Measurements from ENCODE around the gene C18orf32.
A peak's percentile ranks its signal among the peaks of the same experiment; 100 is the strongest.
"Not testable (repeated sequence)": the region's sequence is repeated elsewhere in the genome, so short reads cannot be mapped to it uniquely, and the experiment has no call there.

Gene C18orf32

GRCh38 chr18:49500201-49500921 lies 13.3 kb upstream of the C18orf32 start:
- no peak for DNase-seq

- DNase-seq = no peak
Observed at GRCh38 chr18:49499046-49499637, 12.1 kb upstream of the C18orf32 start.

- DNase-seq = no peak
Observed at GRCh38 chr18:49495480-49495879, 8.4 kb upstream of the C18orf32 start.

DNA sequence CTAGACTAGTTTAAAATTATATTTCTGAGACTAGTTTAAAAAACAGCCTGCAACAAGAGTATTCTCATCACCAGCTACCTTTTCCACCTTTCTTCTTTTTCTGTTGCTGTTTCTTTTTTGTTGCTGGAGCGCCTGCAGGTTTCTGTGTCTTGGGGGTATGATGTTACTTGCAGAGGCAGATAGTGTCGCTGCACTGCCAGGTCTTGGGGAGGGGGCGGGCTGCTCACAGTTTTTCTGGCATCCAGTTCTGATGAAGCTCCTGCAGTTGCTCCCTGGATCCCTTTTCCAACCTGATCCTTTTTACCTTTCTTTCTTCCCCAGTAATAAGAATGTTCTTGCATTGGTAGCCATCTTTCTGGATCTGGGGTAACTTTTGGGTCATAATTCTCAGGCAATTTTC lies 8.0 kb upstream of the C18orf32 start:
- DNase-seq = no peak

GRCh38 chr18:49494660-49495059 lies 7.6 kb upstream of the C18orf32 start:
- no peak for DNase-seq

GRCh38 chr18:49492694-49493033 lies 5.6 kb upstream of the C18orf32 start:
- DNase-seq = no peak

DNA sequence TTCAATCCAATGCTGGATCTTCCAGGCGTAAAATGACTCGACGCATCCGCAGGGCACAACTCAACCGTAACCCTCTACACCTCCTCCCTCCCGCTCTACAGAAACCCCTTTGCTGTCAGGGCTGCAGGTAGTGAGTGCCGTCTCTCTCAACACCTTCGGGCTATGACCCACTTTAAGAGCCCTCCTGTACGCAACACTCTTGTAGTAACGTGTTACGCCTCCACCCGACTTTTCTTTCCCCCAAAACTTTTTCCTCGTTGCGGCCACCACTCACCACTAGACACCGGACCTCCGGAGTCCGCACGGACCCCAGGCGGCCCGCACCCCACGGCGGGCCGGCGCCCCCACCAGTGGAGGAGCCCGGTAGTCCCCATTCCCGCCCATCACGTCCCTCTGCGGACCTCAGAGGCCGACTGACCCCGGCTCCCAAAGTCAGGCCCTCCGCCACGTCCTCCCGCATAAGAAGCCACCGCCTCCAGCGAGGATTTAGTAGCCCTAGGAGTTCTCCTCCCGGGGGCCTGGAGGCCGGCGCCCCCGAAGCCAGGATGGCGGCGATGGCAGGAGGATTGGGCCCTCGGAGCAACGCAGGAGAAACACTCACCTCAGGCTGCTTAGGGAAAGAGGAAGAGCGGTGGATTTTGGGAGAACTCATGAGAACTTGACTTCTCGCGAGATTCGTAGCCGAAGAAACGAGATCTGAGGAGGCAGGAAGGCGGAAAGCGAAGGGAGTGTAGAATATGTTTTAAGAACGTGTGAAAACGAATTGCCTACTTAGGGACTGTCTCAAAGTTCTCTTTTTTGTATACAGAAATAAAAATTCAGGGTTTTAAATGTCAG lies 5.0 kb upstream of the C18orf32 start, which contains the start of gene RPL17:
Gene RPL17, minus strand, starts transcription at position 609 of the 837 bp plus-strand sequence.
- peak; percentile 94 for DNase-seq

GRCh38 chr18:49491534-49491856 lies 4.5 kb upstream of the C18orf32 start:
- no peak for DNase-seq

GRCh38 chr18:49490246-49490762 lies 3.3 kb upstream of the C18orf32 start:
- DNase-seq = no peak

DNA sequence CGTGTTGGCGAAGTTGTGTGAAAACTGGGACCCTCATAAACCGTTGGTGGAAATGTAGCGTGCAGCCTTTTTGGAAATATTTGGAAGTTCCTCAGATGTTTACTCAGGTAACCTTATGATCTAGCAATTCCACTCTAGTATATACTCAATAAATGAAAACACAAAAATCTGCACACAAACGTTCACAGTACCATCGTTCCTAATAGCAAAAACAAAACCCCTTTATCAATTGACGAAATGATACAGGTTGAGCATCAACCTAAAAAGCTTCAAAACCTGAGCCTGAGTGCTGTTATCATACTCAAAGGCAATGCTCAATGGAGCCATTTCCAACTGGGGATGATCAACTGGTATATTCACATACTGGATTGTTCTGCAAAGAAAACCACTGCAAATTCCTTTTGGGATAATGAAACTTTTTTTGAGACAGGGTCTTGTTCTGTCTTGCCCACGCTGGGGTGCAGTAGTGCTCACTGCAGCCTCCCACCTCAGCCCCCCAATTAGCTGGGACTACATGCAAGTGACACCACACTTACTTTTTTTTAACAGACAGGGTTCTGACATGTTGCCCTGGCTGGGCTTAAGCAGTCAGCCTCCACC lies 777 bp upstream of the C18orf32 start:
- no peak for DNase-seq

GRCh38 chr18:49486606-49486952 lies 455 bp downstream of the C18orf32 start:
- DNase-seq = no peak

DNA sequence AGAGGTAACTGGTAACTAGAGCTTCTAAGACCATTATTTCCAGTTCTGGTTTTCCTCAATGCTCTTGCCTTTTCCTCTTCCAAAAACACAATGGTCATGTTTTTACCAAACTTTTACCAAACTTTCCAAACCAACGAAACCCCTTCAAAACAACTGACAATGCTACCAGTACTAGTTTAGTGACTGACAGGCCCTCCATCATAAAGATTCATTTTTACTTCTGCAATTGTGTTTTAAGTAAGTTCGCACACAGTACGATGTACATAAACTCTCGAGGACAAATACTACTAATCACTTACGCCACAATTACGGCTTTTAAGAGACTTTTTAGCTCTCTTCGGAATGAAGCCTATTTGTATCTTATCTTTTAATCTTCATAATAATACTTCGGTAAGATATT lies 900 bp downstream of the C18orf32 start:
- no peak for DNase-seq

DNA sequence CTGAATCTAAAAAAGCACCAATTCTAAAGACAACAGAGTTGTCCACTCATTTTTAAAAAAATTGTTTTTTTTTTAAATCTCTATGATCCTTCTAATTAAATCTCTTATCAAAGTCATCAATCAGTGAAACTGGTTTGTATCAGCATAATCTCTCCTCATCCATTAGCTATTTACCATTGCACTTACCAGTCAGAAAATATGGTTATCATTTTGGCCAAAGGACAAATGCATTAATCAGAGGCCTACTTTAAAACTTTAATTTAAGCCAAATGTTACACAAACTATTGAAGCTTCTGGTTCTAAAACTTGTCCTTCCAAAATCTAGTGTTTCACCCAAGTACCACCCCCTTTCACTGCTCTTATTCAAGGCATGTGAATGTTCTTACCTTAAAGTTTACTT lies 3.8 kb downstream of the C18orf32 start:
- no peak for DNase-seq

- no peak for DNase-seq
Observed at GRCh38 chr18:49481907-49482306, 5.1 kb downstream of the C18orf32 start.

DNA sequence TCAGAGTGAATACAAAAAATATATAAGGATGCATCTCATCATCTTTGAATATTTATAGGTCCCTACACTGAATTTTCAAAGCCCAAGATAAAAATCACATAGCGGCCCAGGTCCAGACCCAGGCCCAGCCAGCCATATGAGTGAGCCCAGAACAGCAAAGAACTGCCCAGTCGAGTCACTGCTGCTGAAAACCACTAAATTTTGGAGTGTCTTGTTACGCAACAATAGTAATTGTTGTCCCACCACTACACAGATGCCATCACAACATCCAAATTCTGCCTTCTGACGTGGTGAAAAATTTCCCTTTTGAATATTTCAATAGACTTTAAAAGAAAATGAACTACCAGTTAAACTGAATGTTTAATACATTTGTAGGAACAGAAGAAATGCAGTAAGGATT lies 5.7 kb downstream of the C18orf32 start:
- DNase-seq = no peak

- no peak for DNase-seq
Observed at GRCh38 chr18:49479381-49480137, 7.5 kb downstream of the C18orf32 start.

DNA sequence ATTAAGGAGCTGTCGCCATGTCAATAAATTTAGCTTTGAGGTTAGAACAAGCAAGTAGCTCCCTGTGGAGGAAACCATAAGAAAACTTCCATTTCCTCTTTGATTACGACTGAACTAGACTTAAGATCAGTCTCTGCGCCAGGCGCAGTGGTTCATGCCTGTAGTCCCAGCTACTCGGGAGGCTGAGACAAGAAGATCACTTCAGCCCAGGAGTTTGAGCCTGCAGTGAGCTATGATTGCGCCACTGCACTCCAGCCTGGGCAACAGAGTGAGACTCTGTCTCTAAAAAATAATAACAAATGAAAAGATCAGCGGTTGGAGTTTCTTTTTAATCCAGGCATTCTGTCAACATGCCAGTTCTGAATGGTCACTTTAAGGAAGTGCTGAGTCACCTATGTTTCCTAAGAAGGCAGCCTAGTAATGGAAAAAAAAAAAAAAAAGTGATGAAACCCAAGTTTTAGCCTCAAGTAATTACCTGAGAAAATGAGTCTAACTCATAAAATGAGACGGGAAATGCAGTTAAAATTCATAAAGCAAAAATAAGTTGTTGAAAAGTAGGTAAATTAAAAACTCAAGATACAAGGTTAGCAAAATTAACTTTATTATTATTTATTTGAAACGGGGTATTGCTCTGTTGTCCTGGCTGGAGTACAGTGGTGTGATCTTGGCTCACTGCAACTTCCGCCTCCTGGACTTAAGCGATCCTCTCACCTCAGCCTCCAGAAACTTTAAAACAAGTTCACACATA lies 10.2 kb downstream of the C18orf32 start:
- DNase-seq = no peak

DNA sequence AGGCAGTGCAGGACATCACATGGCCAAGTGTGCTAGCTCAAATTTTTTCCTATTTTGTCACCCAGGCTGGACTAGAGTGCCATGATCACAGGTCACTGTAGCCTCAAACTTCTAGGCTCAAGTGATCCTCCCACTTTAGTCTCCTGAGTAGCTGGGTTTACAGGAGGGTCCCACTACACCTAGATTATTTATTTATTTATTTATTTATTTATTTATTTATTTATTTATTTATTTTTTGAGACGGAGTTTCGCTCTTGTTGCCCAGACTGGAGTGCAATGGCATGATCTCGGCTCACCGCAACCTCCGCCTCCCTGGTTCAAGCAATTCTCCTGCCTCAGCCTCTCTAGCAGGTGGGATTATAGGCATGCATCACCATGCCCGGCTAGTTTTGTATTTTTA lies 12.1 kb downstream of the C18orf32 start:
- not testable (repeated sequence) for DNase-seq

DNA sequence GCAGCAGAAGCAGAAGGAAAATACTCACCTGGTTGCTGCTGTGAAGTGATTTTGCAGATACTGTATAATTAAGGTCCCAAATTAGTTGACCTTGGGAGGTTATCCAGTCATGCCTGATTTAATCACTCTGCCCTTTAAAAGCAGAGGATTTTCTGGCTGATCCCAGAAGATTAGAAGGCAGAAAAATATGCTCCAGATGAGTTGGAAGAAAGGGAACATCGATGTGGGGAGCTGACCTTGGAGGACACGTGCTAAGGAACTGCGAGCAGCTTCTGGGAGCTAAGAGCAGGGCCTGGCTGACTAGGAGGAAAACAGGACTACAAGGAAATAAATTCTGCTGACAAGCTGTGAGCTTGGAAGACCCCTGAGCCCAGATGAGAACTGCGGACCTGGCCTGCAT lies 13.3 kb downstream of the C18orf32 start:
- DNase-seq = no peak

DNA sequence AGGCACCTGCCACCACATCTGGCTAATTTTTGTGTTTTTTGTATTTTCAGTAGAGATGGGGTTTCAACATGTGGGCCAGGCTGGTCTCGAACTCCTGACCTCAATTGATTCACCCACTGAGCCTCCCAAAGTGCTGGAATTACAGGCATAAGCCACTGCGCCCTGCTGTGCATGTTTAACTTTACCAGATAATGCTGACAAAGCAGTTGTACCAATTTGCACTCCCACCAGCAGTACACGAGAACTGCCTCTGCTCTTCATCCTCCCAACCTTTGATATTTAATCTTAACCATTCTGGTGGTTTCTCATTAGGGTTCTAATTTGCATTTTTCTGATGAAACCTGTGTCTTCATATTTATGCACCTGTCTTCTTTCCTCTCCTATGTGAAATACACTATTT lies 14.6 kb downstream of the C18orf32 start:
- DNase-seq = no peak

DNA sequence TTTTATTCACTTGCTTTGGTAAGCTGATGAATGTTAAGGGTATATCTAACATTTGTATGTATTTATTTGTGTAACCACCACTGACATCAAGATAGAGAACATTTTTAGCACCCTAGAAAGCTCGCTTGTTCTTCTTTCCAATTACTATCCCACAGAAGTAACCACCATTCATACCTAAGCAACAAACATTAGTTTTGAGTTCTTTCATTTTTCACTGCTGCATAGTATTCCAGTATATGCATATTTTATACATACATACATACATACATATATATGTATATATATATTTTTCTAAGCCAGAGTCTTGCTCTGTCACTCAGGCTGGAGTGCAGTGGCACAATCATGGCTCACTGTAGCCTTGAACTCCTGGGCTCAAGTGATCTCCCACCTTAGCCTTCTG lies 15.5 kb downstream of the C18orf32 start:
- DNase-seq = no peak

GRCh38 chr18:49467599-49467998 lies 19.4 kb downstream of the C18orf32 start:
- DNase-seq = no peak

All from NCI-H187 treated with DMSO at 0.1 percent for 48 hours (cell line).